ENCODE data around the gene ZPR1.
"Not testable (repeated sequence)": the region's sequence is repeated elsewhere in the genome, so short reads cannot be mapped to it uniquely, and the experiment has no call there.

Gene ZPR1

DNA sequence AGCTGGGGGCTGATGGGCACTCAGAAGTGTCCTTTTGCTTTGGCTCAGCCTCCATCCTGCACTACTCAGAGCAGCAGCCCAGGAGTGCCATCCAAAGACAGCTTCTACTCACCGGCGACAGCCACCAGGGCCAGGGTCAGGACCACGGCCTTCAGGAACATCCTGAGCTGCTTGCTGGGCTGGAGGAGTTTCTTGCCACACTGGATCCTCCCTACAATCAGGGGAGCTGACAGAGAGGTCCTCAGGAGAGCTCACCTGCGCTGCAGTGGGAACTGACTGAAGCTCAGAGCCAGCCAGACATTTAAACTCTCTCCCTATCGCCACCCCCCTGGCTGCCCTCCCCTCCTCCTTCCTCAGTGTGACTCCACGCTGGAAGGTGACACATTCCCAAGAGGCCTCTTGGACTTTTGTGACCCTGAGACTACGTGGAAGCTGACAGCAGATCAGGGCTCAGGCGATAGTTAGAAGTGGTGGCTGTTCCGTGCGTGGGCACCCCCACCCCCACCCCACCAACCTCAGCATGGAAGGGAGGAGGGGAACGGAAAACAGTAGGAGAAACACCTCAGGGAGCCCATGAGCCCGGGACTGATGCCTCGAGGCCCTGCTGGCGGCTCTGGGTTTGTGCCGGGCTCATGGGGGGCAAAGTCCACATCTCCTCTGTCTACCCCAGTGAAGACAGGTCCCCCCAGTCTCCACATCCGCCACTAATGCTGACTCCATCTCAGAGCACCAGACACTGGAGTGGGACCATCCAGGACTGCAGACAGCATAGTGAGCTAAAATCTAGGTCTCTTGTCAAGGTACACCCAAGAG is 35.4 kb upstream of the ZPR1 start, which contains the start of gene APOA4:
APOA4 (minus strand) TSS at position 274 of the 813 bp plus-strand sequence; CDS start at position 161, 113 bp downstream.
- no peak for DNase-seq

DNA sequence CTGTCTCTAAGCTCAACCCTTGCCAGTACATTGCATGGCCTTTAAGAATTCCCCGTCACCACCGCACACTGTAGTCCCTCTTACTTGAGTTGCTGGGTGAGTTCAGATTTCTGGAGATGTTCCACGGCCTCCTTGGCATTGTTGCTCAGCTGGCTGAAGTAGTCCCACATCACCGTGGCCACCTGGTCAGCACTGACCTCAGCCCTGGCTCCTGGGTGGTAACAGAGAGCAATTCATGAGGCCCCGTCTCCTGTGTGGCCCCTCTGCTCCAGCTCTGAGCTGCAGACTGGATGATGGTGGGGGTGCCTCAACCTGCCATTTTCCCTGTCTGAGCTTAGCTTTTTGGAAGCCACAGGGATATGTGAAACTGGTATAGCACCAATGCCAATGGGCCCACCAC is 34.8 kb upstream of the ZPR1 start:
- DNase-seq: no peak

DNA sequence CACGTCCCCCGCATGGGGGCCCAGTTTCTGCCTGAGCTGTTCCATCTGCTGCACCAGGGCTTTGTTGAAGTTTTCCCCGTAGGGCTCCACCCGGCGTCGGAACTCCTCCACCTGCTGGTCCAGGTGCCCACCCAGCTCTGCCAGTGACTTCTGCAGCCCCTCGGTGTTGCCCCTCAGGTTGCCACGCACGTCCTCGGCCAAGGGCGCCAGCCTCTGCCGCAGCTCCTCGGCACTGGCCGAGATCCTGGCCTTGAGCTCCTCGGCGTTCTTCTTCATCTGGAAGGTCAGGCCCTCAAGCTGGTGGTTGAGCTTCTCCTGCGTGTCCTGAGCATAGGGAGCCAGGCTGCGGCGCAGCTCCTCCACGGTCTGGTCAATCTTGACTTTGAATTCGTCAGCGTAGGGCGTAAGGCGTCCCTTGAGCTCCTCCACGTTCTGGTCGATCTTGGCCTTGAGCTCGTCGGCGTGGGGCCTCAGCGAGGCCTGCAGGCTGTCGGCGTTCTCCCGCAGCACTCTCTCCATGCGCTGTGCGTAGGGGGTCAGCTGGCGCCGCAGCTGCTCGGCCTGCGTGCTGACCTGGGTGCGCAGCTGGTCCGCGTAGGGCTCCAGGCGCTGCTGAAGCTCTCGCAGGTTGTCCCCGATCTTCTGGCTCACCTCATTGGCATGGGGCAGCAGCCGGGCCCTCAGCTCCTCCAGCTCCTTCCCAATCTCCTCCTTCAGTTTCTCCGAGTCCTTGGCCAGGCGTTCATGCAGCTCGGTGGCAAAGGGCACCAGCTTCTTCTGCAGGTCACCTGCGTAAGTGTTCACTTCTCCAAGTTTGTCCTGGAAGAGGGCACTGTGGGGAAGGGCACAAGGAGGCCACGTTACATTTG is 33.5 kb upstream of the ZPR1 start:
- no peak for DNase-seq

DNA sequence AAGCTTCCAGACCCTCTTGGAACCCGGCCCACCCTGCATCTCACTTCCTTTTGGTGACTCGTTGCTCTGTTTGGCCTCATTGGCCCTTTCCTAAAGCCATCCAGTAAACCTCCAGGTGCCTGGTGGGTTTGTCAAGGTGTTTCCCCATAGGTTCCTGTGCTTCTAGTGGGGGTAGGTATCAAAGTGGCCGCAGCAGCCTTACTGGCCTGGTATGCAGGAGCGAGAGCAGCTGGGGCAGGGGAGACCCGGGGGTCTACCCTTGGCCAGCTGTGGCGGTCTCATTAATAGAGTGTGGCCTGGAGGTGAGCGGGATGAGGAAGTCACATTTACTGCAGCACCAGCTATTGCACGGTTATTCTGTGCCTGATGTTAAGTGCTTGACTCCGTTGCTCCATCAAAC is 31.2 kb upstream of the ZPR1 start:
- DNase-seq: no peak

DNA sequence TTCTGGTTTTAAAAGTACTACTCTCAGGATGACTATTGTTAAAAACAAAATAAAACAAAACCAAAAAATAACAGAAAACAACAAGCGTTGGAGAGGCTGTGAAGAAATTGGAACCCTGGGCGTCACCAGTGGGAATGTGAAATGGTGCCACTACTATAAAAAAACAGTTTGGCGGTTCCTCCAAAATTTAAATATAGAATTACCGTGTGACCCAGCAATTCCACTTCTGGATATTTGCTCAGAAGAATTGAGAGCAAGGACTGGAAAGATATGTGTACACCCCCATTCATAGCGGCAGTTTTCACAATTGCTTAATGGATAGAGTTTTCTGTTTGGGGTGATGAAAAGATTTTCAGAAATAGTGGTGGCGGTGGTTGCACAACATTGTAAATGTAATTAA is 26.7 kb upstream of the ZPR1 start:
- no peak for DNase-seq

DNA sequence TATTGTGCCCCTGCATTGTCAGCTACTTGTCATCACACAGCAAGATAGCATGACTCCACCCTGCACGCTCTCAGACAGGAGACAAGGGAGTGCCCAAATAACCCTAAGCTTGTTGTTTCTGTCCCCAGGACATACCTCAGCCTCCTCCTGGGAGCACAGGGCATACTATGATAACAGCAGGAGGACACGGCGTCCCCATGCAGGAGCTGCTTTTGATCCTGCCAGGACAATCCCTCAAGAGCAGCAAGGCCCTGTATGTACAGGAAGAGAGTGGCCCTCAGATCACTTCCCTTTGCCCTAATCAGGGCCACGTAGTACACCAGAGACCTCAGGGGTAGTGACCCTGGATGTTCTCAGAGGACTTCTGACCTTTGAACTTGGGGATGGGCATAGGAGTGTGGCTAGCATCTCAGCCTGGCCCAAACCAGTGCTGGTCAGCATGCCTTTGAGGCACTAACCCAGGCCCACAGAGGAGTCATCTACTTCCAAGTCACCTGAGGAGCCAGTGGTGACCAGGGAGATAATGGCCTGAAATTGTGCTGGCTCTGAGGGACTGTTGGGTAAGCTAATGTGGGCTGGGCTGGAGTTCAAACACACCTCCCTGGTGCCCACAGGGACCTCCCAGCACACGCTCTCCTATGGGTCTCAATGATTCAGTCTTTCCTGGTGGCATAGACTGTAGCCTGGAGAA is 26.1 kb upstream of the ZPR1 start:
- no peak for DNase-seq

DNA sequence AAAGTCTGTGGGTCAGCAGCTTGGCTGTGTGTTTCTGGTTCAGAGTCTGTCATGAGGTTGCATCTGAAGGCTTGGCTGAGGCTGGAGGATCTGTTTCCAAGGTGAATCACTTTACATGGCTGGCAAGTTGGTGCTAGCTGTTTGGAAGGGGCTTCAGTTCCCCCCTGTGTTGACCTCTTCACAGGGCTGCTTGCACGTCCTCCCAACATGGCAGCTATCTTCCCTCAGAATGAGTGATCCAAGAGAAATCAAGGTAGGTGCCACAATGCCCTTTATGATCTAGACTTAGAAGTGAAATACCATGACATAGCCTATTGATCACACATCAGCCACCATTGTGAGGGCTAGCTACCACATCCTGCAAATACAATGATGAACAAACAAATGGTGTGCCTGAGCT is 25.3 kb upstream of the ZPR1 start:
- DNase-seq: no peak

DNA sequence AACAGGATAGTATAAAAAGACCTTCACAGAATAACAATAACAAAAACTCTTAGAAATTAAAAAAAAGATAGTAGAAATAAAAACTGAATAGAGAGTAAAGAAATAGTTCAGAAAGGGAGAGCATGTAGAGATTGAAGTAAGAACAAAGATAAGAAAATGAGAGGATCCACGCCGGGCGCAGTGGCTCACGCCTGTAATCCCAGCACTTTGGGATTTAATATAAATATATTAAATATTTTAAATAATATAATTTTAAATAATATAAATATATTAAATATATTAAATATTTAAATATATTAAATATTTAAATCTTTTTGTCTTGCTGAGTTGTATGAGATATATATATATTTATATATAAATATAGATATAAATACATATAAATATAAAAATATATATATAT is 24.3 kb upstream of the ZPR1 start:
- DNase-seq: no peak

DNA sequence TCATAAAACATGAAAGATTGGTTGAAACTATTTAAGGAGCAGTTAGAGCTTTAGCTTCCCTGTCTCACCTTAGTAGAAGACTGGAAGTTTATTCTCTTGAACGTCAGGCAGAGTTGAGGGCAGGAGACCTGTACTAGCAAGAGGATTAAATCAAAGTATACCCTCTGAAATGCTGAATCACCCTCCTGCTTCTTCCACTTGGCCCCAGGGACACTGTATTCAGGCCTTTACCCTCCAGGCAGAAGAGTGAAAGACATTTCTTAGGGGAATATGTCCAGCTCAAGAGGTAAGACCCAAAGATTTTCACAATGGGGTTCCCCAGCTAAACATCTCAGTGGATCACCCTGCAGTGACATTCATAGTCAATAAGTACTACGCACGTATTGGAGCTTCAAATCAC is 23.4 kb upstream of the ZPR1 start:
- no peak for DNase-seq

DNA sequence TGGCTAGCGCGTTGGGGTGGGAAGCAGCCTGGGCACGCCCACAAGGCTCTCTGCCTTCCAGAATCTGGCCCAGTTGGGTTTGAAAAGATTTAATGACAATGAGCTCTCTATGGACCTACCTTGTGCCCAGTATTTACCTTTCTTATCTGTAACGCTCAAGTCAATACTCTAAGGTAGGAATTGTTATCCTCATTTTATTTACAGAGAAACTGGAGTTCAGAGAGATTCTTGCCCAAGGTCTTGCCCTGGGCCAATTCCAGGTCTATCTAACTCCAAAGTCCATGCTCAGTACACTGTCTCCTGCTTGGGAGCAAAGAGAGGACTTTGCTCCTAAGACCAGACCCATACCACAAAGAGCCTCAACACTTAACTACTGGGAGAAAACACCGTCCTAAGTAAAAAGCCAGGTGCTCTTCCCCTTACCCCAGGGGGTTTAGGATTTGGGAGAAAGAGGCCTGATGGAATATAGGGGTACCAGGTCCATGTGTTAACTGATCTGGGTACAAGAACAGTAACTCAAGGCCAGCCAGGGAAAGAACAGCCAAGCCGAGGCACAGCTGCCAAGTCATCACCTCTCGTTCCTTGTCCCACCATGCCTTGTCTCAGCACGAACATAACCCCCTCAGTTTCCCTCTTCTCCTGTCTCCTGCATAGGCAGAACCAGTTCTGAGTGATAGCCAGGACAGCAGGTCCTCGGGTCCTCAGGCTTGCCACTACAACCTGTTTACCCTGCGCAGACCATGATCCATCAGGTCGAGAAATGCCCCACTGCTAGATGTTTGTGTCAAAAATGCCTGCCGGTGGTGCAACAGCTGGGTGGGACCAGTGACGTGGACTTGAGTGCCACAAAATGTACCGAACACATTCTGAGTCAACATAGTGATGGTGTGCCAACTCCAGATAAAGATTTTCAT is 20.7 kb upstream of the ZPR1 start:
- DNase-seq: no peak

DNA sequence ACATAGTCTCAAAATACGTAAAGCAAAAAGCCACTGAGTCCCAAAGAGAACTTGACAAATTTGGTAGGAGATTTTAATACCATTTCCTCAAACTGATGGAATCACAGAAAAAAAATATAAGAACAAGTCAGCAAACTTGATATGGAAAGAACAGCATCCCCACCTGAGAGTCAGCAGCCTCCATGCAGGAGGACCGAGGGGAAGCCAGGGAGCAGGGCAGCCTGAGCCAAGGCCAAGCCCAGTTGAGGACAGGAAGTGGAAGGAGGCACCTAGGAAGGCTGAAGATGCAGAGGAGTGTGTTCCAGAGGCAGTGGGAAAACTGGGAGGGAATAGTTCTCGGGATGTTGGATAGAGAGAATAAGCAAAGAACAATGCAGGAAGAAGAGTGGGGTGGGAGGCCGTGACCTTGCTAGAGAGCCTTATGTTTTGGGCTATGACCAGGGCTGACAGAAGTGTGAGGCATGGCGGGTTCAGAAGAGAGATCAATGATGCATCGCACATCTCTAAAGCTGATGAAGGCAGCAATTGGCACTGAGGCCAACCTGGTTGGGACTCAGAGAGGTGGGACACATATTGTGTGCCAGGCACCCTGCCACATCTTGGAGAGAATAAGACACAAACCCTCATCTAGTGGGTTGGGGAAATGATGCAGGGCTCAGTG is 19.9 kb upstream of the ZPR1 start:
- no peak for DNase-seq

DNA sequence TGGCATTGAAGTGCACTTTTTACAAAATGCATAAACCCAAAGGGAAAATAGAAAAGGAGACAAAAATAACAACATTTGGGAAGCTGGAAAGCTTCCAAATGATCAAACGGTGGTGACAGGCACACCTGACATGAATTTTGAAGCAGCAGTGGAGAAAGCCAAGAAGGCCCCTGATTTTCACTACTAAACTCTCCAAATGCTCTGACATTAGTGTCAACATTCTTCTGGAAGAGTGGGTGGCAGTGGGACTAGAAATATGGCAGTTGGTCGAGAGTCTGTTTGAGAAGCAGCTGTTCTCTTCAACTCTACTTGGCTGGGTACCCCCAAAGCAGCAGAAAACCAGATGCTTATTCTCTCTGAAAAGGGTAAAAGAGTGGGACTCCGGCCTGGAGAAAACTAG is 16.2 kb upstream of the ZPR1 start:
- no peak for DNase-seq

DNA sequence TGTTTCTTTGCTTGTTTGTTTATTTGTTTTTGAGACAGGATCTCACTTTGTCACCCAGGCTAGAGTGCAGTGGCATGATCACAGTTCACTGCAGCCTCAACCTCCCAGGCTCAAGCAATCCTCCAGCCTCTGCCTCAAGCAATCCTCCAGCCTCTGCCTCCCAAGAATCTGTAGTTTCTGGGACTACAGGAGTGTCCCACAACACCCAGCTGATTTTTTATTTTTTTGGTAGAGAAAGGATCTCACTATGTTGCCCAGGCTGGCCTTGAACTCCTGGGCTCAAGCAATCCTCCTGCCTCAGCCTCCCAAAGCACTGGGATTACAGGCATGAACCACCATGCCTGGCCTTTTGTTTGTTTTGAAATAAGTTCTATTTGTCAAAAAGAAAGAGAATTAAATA is 13.8 kb upstream of the ZPR1 start:
- not testable (repeated sequence) for DNase-seq

DNA sequence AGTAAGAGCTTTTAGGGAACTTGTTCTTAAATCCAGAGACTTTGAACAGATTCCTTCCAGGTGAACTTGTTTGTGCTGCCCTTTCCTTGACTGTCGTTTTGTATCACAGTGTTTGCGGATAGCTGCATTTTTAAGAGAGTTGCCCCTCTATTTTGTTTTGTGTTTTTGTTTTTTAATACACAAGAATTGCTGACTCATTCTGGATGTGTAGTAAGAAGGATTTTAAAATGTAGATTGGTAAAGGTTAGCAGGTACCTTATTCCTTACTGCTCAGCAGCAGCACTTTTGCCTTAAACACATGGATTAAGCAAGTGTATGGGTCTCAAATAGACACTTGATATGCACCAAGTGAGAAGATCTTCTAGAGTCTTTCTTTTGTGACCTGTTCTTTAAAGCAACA is 12.8 kb upstream of the ZPR1 start:
- no peak for DNase-seq

DNA sequence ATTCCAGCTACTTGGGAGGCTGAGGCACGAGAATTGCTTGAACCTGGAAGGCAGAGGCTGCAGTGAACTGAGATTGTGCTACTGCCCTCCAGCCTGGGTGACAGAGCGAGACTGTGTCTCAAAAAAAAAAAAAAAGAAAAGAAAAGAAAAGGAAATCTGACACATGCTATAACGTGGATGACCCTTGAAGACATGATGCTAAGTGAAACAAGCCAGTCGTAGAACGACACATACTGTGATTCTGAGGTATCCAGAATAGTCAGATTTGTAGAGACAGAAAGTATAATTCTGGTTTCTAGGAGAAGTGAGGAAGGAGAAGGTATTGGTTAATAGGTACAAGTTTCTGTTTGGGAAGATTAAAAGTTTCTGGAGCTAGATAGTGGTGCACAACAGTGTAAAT is 10.5 kb upstream of the ZPR1 start:
- no peak for DNase-seq

DNA sequence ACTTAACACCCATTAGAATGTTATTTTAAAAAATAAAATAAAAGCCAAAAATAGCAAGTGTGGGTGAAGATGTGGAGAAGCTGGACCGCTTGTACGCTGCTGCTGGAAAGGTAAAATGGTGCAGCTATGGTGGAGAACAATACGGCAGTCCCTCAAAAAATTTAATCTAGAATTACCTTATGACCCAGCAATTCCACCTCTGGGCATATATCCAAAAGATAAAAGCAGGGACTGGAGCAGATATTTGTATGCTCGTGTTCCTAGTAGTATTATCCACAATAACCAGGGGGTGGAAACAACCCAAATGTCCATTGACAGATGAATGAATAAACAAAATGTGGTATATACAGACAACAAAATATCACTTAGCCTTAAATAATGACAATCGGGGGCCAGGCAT is 10.0 kb upstream of the ZPR1 start:
- DNase-seq: no peak

DNA sequence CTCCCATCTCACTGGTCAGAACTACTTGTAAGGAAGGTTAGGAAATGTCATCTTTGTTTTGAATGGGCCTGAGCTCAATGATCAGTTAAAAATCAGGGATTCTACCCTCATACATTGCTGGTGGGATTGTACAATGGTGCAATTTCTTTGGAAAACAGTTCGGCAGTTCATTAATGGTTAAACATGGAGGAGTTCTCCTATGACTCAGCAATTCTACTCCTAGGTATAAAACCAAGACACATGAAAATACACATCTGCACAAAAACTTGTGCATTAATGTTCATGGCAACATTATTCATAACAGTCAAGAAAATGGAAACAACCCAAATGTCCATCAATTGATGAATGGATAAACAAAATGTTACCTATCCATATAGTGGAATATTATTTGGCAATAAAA is 8.7 kb upstream of the ZPR1 start:
- no peak for DNase-seq

DNA sequence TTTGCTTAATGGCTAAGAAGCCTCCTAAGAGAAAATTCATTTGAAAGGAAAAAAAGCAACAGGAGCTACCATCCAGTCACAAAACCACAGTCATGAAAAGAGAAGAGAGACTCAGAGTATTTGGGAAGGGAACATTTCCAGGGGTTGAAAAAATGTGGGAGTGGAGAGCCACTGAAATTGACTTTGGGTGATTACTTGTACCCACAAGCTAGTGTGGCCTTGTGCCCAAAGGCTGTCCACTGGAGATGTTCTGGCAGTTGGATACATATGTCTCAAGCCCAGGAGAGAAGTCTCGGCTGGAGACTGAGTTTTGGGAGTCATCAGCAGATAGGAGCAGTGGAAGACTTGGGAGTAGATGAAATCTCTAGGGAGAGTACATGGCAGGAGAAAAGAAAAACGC is 7.0 kb upstream of the ZPR1 start:
- no peak for DNase-seq

DNA sequence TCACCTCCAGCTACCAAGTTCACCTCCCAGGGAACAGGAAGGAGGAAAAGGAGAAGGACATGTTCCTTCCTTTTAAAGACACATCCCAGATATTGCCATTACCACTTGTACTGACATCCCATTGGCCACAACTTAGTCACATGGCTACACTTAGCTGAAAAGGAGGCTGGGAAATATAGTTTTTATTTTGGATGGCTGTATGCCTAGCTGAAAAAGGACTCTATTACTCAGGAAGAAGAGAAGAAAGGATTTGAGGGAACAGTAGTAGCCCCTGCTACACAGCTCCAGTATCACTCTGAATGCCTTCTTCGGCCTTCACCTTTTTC is 5.9 kb upstream of the ZPR1 start:
- no peak for DNase-seq

DNA sequence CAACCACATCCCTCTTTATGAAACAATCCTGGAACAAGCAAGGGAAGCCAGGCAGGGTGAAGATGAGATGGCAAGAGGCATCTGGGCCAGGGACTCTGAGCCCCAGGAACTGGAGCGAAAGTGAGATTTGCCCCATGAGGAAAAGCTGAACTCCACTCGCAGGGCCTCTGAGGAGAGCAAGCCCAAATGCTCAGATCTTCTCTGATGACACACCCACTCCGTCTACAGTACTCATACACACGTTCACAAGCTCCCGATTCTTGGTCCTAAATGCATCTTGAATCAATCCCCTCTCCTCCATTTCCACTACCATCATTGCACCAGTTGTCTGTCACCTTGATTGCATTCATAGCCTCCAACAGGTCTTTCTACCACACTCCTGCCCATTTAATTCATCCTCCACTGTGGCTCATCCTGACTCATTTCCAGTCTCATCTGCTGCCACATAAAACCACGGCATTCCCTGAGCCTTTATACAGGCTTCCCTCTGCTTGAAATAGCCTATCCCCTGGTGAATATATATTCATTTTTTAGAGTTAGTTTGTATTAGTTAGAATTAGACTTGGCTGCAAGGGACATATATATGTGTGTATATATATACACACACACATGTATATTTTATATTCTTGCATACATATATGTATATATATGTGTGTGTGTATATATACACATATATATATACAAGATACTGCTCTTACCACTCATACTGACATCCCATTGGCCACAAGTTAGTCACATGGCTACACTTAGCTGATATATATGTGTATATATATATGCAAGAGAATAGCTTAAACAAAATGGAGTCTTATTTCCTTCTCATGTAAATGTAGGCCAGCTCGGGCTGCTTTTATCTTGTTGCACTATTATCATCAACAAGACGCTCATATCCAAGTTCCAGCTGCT is 5.3 kb upstream of the ZPR1 start:
- DNase-seq: no peak

All from NK-92 treated with Interleukin-12 subunit alpha and Interleukin-12 subunit beta, amount 100 ng/mL, for 24 hours (cell line).